GM12865 (cell line): ENCODE measurements around the gene PDE3B.

Experiments used
- DNase-seq: peaks from one replicate; pipeline ENCODE4 v3.0.0; 2010; ENCODE audit warnings: low read depth
- H3K4me3 ChIP-seq: 2 replicates; pipeline ENCODE4 v1.5.1; 2011; ENCODE audit warnings: mild to moderate bottlenecking, low read depth, low read length, control low read depth
- TF ChIP-seq, protein P1 (sequence below): IDR thresholded peaks from 2 replicates; pipeline ENCODE4 v1.5.1; 2011; ENCODE audit warnings: low read length, control low read depth, low read depth, inconsistent platforms; ENCODE audit not compliant: insufficient read depth; ENCODE audit errors: missing control alignments

PDE3B gene

DNA sequence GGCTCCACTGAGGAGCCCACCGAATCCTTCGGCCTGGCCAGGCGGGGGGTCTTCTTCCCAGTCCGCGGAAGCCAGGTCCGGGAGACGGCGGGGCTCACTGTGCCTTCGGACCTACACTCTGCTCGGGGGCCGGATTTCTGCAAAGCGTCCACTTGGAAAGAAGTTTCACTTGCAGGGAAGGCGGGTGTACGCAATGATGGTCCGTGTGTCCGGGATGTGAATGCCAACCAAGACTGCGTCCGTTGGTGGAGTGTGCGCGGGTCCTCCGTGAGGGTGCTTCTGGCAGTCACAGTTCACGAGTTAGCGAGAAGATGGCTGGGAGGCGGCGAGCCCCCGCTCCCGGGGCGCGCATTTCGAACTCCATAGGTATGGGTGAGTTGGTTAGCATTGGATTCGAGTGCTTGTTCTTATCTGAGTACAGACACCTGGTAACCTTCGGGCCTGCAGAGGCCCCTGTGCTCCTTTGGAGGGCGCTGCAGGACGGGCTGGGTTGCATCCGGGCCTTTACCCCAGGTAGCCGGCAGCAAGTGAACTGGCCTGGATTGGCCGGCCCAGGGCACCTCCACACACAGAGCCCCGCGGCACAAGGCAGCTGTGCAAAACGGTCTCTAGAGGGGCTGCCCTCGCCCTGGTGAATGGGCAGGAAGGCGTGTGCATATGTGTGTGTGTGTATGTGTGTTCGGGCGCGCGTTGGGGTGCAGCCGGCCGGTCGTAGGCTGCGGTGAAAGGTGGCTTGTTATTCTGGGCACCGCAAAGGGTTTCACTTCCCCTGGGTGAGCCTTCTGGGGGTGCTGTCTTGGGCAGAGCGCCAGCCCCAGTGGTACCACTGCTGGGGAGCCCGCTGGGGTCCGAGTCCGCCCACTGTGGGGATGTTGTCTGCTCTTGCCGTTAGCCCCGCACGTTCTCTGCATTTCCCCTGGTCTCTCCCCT, 261.8 kb downstream of the PDE3B start:
- H3K4me3 ChIP-seq = peak overlapping the region; percentile 65
- peak; percentile 90 for DNase-seq
- TF ChIP-seq, protein P1, sequence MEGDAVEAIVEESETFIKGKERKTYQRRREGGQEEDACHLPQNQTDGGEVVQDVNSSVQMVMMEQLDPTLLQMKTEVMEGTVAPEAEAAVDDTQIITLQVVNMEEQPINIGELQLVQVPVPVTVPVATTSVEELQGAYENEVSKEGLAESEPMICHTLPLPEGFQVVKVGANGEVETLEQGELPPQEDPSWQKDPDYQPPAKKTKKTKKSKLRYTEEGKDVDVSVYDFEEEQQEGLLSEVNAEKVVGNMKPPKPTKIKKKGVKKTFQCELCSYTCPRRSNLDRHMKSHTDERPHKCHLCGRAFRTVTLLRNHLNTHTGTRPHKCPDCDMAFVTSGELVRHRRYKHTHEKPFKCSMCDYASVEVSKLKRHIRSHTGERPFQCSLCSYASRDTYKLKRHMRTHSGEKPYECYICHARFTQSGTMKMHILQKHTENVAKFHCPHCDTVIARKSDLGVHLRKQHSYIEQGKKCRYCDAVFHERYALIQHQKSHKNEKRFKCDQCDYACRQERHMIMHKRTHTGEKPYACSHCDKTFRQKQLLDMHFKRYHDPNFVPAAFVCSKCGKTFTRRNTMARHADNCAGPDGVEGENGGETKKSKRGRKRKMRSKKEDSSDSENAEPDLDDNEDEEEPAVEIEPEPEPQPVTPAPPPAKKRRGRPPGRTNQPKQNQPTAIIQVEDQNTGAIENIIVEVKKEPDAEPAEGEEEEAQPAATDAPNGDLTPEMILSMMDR = peak; percentile 65

DNA sequence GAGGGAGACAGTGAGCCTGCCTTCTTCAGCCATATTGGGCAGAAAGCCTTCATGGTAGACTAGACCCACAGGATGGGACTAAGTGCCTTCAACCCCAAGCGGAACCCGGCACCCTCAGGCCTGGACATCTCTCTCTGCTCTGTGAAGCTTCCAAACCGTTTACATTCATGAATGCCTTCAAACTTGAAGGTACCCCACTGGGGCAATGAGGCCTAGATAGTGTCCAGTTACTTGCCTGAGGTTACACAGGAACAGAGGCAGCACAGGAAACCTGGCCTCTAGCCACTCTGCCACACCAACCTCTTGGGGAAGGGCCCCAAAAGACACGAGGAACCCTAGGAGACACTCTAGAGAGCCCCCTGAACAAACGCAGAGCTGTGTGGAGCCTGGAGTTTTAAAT, 263.0 kb downstream of the PDE3B start:
- no peak overlapping the region for H3K4me3 ChIP-seq

DNA sequence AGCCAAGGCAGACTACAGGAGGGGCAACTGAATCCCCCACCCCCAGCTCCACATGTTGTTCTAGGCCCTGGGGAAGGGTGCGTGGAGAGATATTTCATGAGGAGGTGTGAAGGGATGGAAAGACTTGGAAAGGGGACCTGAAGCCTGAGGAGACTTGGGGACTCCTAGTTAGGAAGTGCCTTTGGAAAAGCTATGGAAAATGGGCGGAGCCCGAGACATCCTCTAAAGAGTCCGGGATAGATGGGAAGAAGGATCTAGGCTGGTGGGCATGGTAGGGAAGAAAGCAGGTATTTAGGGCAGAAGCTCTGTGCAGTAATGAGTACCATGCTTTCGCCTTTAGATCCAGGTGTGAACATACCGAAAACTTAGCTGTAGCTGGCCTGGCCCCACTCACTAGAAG, 263.4 kb downstream of the PDE3B start:
- TF ChIP-seq, protein P1 = no peak
- no peak for DNase-seq
- no peak overlapping the region for H3K4me3 ChIP-seq

More for the DNA sequence above, 263.0 kb downstream of the PDE3B start:
- TF ChIP-seq, protein P1 = no peak
- DNase-seq = peak; percentile 30

DNA sequence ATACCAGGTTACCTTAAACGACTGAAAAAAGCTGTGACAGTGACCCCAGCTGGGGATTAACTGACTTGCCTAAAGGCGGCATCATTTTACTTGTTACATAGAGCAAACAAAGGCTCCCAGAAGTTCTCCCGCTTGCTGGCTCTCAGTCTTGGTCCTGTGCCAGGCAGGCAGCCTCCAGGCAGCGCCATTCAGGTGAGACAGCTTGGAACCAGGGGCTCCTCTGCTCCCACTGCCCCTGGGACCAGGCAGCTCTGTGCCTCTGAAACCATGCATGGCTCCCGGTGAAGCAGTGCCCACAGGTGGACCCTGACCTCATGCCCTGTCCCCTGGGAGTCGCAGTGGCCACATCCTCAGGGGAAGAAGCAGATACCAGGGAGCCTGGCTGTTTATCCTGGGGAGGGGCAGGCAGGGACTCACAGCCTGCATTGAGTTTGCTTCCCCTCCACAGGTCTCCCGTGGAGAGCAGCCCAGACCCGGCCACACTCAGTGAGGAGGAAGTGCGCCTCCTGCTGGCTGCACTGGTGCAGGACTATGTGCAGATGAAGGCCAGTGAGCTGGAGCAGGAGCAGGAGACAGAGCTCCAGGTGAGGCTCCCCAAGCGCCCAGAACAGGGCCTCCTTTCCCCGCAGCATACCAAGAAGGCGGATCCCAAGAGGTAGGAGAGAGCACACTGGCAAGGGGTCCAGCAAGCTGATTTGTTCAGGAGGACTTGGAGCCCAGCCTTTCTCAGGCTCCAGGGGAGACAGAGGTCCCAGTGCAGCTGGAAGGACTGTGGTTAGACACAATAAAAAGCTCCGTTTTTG, 264.0 kb downstream of the PDE3B start:
- H3K4me3 ChIP-seq = no peak overlapping the region
- peak; percentile 80 for DNase-seq

DNA sequence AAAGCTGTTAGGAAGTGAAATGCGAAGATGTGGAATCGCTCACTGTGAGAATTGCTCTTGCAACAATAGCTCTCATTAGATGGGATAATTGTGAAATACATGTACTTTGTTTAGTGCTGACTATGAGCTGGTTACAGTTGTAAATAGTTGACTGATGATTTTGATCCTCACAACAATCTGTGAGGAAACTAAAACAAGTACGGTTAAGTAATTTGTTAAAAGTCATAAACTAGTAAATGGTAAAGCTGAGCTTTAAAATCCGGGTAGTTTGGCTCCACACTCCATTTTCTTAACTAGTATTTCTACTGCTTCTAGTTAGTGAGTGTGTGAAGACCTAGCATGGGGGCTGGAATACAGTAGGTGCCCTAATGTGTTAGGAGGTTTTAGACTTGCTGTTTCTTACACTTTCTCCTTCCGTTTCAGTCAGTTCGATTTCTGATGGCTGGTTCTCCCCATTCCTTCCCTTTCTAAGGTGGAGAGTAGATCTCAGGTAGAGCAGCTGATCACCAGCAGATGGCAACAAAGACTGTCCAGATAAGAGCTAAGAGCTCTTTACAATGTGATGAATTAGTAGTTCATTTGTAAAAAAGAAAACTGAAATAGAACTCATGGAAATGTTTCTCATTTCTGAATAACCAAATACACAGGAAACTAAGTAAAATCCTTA, 264.7 kb downstream of the PDE3B start:
- peak; percentile 65 for DNase-seq
- no peak overlapping the region for H3K4me3 ChIP-seq
- TF ChIP-seq, protein P1 = peak; percentile 67

More for the DNA sequence above, 264.0 kb downstream of the PDE3B start:
- TF ChIP-seq, protein P1 = peak; percentile 84

DNA sequence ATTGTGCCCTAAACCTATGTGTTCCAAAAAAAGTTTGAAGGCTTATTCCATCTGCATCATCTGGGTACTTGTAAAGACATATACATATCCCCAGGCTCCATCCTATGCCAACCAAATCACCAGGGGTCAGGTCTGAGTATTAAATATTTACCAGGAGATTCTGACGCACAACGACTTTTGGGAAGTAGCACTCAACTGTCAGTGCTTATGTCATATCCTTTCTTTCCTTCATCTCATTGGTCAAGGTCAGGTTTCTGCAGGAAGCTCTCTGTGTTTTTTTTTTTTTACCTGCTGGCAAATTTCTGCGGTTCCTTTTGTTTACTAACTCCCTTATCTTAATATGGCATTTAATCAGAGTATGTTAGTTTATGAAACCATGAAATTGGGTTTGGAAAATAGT, 270.9 kb downstream of the PDE3B start:
- DNase-seq = no peak
- H3K4me3 ChIP-seq = no peak overlapping the region
- TF ChIP-seq, protein P1 = no peak
